Activated naive CD8-positive, alpha-beta T cell treated with anti-CD3 and anti-CD28 coated beads for 36 hours (primary cell): ENCODE data around the gene ARID3A. TPM values are rescaled to one million over a fixed set of nuclear protein-coding genes. Genes with fewer than 3 reads are reported as not detected.

ENCODE experiments used
- DNase-seq: peaks from one replicate; pipeline ENCODE4 v3.0.0; 2021
- H3K27ac Mint-ChIP-seq: one replicate; pipeline ENCODE4 v1.8.0; 2022; ENCODE audit warnings: mild to moderate bottlenecking, moderate library complexity, mixed read lengths
- H3K27me3 Mint-ChIP-seq: one replicate; pipeline ENCODE4 v1.8.0; 2022; ENCODE audit warnings: mild to moderate bottlenecking, mixed read lengths
- H3K36me3 Mint-ChIP-seq: one replicate; pipeline ENCODE4 v1.8.0; 2021; ENCODE audit warnings: mild to moderate bottlenecking, mixed read lengths
- H3K4me1 Mint-ChIP-seq: one replicate; pipeline ENCODE4 v1.8.0; 2021; ENCODE audit warnings: mixed read lengths
- H3K4me3 Mint-ChIP-seq: one replicate; pipeline ENCODE4 v1.8.0; 2022; ENCODE audit warnings: mild to moderate bottlenecking, moderate library complexity, mixed read lengths
- H3K9me3 Mint-ChIP-seq: one replicate; pipeline ENCODE4 v1.8.0; 2022; ENCODE audit warnings: mixed read lengths
- total RNA-seq, 2 experiments: library from RNA; stranded (reverse); gene quantifications; one replicate each; pipeline ENCODE4 v1.2.3, GENCODE V29; 2021

The ARID3A gene
- total RNA-seq, 2 experiments from 2014 or later: 10.2 to 11.8 TPM

- Mint-ChIP-seq H3K4me1 (peaks cover 25% of the 10 kb centered on the region), H3K9me3 (no peaks in the 10 kb centered on the region), H3K36me3 (peaks cover 10% of the 10 kb centered on the region), H3K27me3 (peaks cover 19% of the 10 kb centered on the region), H3K27ac (no peak overlapping the region), H3K4me3 (peak overlapping the region; percentile 73)
- no peak for DNase-seq
Observed at GRCh38 chr19:941292-942132, 15.7 kb downstream of the ARID3A start.

- H3K27ac Mint-ChIP-seq: no peak overlapping the region
- peaks cover 20% of the 10 kb centered on the region for H3K4me1 Mint-ChIP-seq
- peaks cover 16% of the 10 kb centered on the region for H3K27me3 Mint-ChIP-seq
- no peaks in the 10 kb centered on the region for H3K9me3 Mint-ChIP-seq
- DNase-seq: no peak
- peaks cover 8% of the 10 kb centered on the region for H3K36me3 Mint-ChIP-seq
- H3K4me3 Mint-ChIP-seq: no peak overlapping the region
Observed at GRCh38 chr19:942133-942645, 16.4 kb downstream of the ARID3A start.

GRCh38 chr19:943551-944170 is 17.8 kb downstream of the ARID3A start:
- peaks cover 12% of the 10 kb centered on the region for H3K4me1 Mint-ChIP-seq
- no peak overlapping the region for H3K27ac Mint-ChIP-seq
- H3K36me3 Mint-ChIP-seq: peaks cover 8% of the 10 kb centered on the region
- no peaks in the 10 kb centered on the region for H3K9me3 Mint-ChIP-seq
- H3K4me3 Mint-ChIP-seq: no peak overlapping the region
- H3K27me3 Mint-ChIP-seq: peaks cover 16% of the 10 kb centered on the region
- DNase-seq: no peak

- H3K4me3 Mint-ChIP-seq: no peak overlapping the region
- H3K27me3 Mint-ChIP-seq: peaks cover 16% of the 10 kb centered on the region
- DNase-seq: no peak
- no peaks in the 10 kb centered on the region for H3K9me3 Mint-ChIP-seq
- H3K4me1 Mint-ChIP-seq: peaks cover 12% of the 10 kb centered on the region
- no peak overlapping the region for H3K27ac Mint-ChIP-seq
- peaks cover 8% of the 10 kb centered on the region for H3K36me3 Mint-ChIP-seq
Observed at GRCh38 chr19:944171-944567, 18.3 kb downstream of the ARID3A start.

- Mint-ChIP-seq H3K4me3 (no peak overlapping the region), H3K36me3 (peaks cover 6% of the 10 kb centered on the region), H3K9me3 (no peaks in the 10 kb centered on the region), H3K27ac (no peak overlapping the region), H3K4me1 (peaks cover 12% of the 10 kb centered on the region), H3K27me3 (peaks cover 11% of the 10 kb centered on the region)
- DNase-seq: no peak
Observed at GRCh38 chr19:944663-945241, 18.9 kb downstream of the ARID3A start.

GRCh38 chr19:945401-946252 is 19.8 kb downstream of the ARID3A start:
- H3K27me3 Mint-ChIP-seq: peaks cover 4% of the 10 kb centered on the region
- H3K4me3 Mint-ChIP-seq: no peak overlapping the region
- peaks cover 5% of the 10 kb centered on the region for H3K4me1 Mint-ChIP-seq
- no peak overlapping the region for H3K27ac Mint-ChIP-seq
- DNase-seq: no peak
- H3K36me3 Mint-ChIP-seq: peaks cover 3% of the 10 kb centered on the region
- H3K9me3 Mint-ChIP-seq: no peaks in the 10 kb centered on the region

GRCh38 chr19:947090-947706 is 21.4 kb downstream of the ARID3A start:
- Mint-ChIP-seq H3K9me3 (no peaks in the 10 kb centered on the region), H3K27me3 (no peaks in the 10 kb centered on the region), H3K4me3 (no peak overlapping the region), H3K4me1 (no peaks in the 10 kb centered on the region), H3K36me3 (no peaks in the 10 kb centered on the region), H3K27ac (no peak overlapping the region)
- DNase-seq: no peak

- Mint-ChIP-seq H3K36me3 (no peaks in the 10 kb centered on the region), H3K9me3 (no peaks in the 10 kb centered on the region)
Observed at GRCh38 chr19:947707-948539, 22.1 kb downstream of the ARID3A start.

GRCh38 chr19:948842-949496 is 23.1 kb downstream of the ARID3A start:
- H3K36me3 Mint-ChIP-seq: no peaks in the 10 kb centered on the region
- H3K9me3 Mint-ChIP-seq: no peaks in the 10 kb centered on the region
- no peak for DNase-seq
- H3K4me3 Mint-ChIP-seq: no peak overlapping the region
- no peaks in the 10 kb centered on the region for H3K27me3 Mint-ChIP-seq
- no peaks in the 10 kb centered on the region for H3K4me1 Mint-ChIP-seq
- no peak overlapping the region for H3K27ac Mint-ChIP-seq

More at GRCh38 chr19:947707-948539, 22.1 kb downstream of the ARID3A start:
- Mint-ChIP-seq H3K27me3 (no peaks in the 10 kb centered on the region), H3K27ac (no peak overlapping the region), H3K4me1 (no peaks in the 10 kb centered on the region), H3K4me3 (no peak overlapping the region)
- peak; percentile 14 for DNase-seq

- no peak for DNase-seq
- Mint-ChIP-seq H3K36me3 (no peaks in the 10 kb centered on the region), H3K4me3 (no peak overlapping the region), H3K27me3 (no peaks in the 10 kb centered on the region), H3K27ac (no peak overlapping the region), H3K9me3 (no peaks in the 10 kb centered on the region), H3K4me1 (no peaks in the 10 kb centered on the region)
Observed at GRCh38 chr19:950352-951066, 24.7 kb downstream of the ARID3A start.

GRCh38 chr19:952049-952679 is 26.3 kb downstream of the ARID3A start:
- H3K4me3 Mint-ChIP-seq: no peak overlapping the region
- no peaks in the 10 kb centered on the region for H3K4me1 Mint-ChIP-seq
- no peaks in the 10 kb centered on the region for H3K36me3 Mint-ChIP-seq

GRCh38 chr19:952680-953444 is 27.0 kb downstream of the ARID3A start:
- no peaks in the 10 kb centered on the region for H3K9me3 Mint-ChIP-seq
- no peaks in the 10 kb centered on the region for H3K36me3 Mint-ChIP-seq
- no peaks in the 10 kb centered on the region for H3K4me1 Mint-ChIP-seq
- H3K4me3 Mint-ChIP-seq: no peak overlapping the region
- H3K27me3 Mint-ChIP-seq: no peaks in the 10 kb centered on the region
- no peak for DNase-seq
- no peak overlapping the region for H3K27ac Mint-ChIP-seq

More at GRCh38 chr19:952049-952679, 26.3 kb downstream of the ARID3A start:
- no peaks in the 10 kb centered on the region for H3K9me3 Mint-ChIP-seq
- H3K27ac Mint-ChIP-seq: no peak overlapping the region
- DNase-seq: no peak
- H3K27me3 Mint-ChIP-seq: no peaks in the 10 kb centered on the region
